HepG2 (cell line): ENCODE results near the gene COA1. TPM values are rescaled to one million over a fixed set of nuclear protein-coding genes. Genes with fewer than 3 reads are reported as not detected.
A peak's percentile ranks its signal among the peaks of the same experiment; 100 is the strongest.

Experiments
- ATAC-seq: fragments of 200-7000 bp; cut with Tn5 transposase; 3 replicates; pipeline ENCODE4 v1.9.1; 2020; ENCODE audit warnings: mild to moderate bottlenecking, moderate library complexity
- BruUV-seq: library from RNA; stranded (reverse); fragments of 400-500 nt; replicated peaks from 2 replicates; lab custom pipeline; 2021; lab: Mats Ljungman, UMichigan
- CTCF ChIA-PET: fragments of 300-600 bp; formaldehyde crosslinking; extraction: SDS; loops from one replicate; lab custom pipeline; 2021; ENCODE audit warnings: low total read pairs, inconsistent platforms, low intra/inter-chr PET ratio; lab: Yijun Ruan, JAX
- POLR2A ChIA-PET: fragments of 350-600 bp; sonication (Branson Sonifier 250); formaldehyde crosslinking; loops from one replicate; lab custom pipeline; 2020; ENCODE audit warnings: antibody characterized with exemption, inconsistent platforms; lab: Yijun Ruan, JAX
- DNase-seq: peaks from one replicate; pipeline ENCODE4 v3.0.0-alpha.2; 2015; ENCODE audit warnings: low spot score
- FAIRE-seq: peaks from 3 replicates; lab custom pipeline; 2011; peaks lifted over from hg19 to GRCh38; lab: Jason Lieb, UNC
- H2AFZ ChIP-seq: one replicate; pipeline ENCODE4 v1.6.1; 2011; ENCODE audit warnings: low read length, inconsistent platforms
- H3K27ac ChIP-seq: fragments of 300-600 bp; 3 replicates; pipeline ENCODE4 v1.8.0; 2011; ENCODE audit warnings: mixed run types, mild to moderate bottlenecking, mixed read lengths, low read length, inconsistent platforms; ENCODE audit not compliant: insufficient read depth; ENCODE audit errors: extremely low read length
- H3K27me3 ChIP-seq, 2 experiments: fragments of 200-600 bp in 1 of 2; 2 replicates in 1 of 2; 3 replicates in 1 of 2; pipeline versions ENCODE4 v1.6.0 to v1.8.0; 2011; ENCODE audit warnings: low read length in 2 of 2, mild to moderate bottlenecking in 2 of 2, moderate library complexity in 2 of 2, inconsistent platforms in 1 of 2; ENCODE audit not compliant: insufficient read depth in 2 of 2, control insufficient read depth in 1 of 2
- H3K36me3 ChIP-seq, 2 experiments: fragments of 200-600 bp in 1 of 2; replicated peaks in 1 of 2; 2 replicates in 1 of 2; 3 replicates in 1 of 2; pipeline versions ENCODE4 v1.5.1 to v1.8.0; 2011; ENCODE audit warnings: low read length in 2 of 2, inconsistent platforms in 1 of 2; ENCODE audit not compliant: insufficient read depth in 2 of 2, control insufficient read depth in 1 of 2
- H3K4me1 ChIP-seq: 2 replicates; pipeline ENCODE4 v1.5.1; 2012; ENCODE audit warnings: low read length, inconsistent platforms; ENCODE audit not compliant: insufficient read depth
- H3K4me2 ChIP-seq: 2 replicates; pipeline ENCODE4 v1.6.0; 2011; ENCODE audit warnings: low read depth, low read length, inconsistent platforms
- H3K4me3 ChIP-seq, 3 experiments: fragments of 200-600 bp in 1 of 3; sonication (generic), shearing (Covaris generic) in 1 of 3; replicated peaks in 1 of 3; 2 replicates each; pipeline ENCODE4 v1.5.1; 2011 to 2016; ENCODE audit warnings: low read length in 3 of 3, inconsistent platforms in 2 of 3, low read depth in 2 of 3, mild to moderate bottlenecking in 2 of 3, control low read depth in 1 of 3, mixed read lengths in 1 of 3; ENCODE audit not compliant: insufficient read depth in 1 of 3
- H3K79me2 ChIP-seq: one replicate; pipeline ENCODE4 v1.6.1; 2011; ENCODE audit warnings: low read length, inconsistent platforms; ENCODE audit not compliant: insufficient read depth
- H3K9ac ChIP-seq: 2 replicates; pipeline ENCODE4 v1.6.0; 2011; ENCODE audit warnings: mild to moderate bottlenecking, low read depth, low read length, inconsistent platforms; ENCODE audit not compliant: insufficient read depth
- H3K9me3 ChIP-seq: 2 replicates; pipeline ENCODE4 v1.5.1; 2012; ENCODE audit warnings: mild to moderate bottlenecking, low read length
- H4K20me1 ChIP-seq: 2 replicates; pipeline ENCODE4 v1.6.0; 2011; ENCODE audit warnings: inconsistent platforms, mild to moderate bottlenecking, low read length, moderate library complexity; ENCODE audit not compliant: insufficient read depth
- DMAP1 ChIP-seq: IDR thresholded peaks from 2 replicates; pipeline ENCODE4 v1.6.1; 2016
- HDAC2 ChIP-seq: sonication (generic); formaldehyde crosslinking; IDR thresholded peaks from 2 replicates; pipeline ENCODE4 v1.4.0; 2020; ENCODE audit warnings: missing genetic modification reagents
- IKZF4 ChIP-seq: sonication (generic); formaldehyde crosslinking; IDR thresholded peaks from 2 replicates; pipeline ENCODE4 v1.5.1; 2020; ENCODE audit warnings: borderline replicate concordance, mild to moderate bottlenecking, low read depth, missing genetic modification reagents; ENCODE audit errors: not compliant biosample characterization
- KMT2A ChIP-seq: sonication (generic); formaldehyde crosslinking; IDR thresholded peaks from 2 replicates; pipeline ENCODE4 v1.4.0; 2020; ENCODE audit warnings: missing genetic modification reagents
- PREB ChIP-seq: sonication (generic); formaldehyde crosslinking; IDR thresholded peaks from 2 replicates; pipeline ENCODE4 v1.4.0; 2020; ENCODE audit warnings: missing genetic modification reagents
- RBFOX2 ChIP-seq: fragments of 200-400 bp; formaldehyde crosslinking; IDR thresholded peaks from 2 replicates; pipeline ENCODE4 v1.6.1; 2017; ENCODE audit warnings: low read depth, mild to moderate bottlenecking, low read length
- SRY ChIP-seq: sonication (generic); formaldehyde crosslinking; IDR thresholded peaks from 2 replicates; pipeline ENCODE4 v1.8.0; 2022; ENCODE audit warnings: mild to moderate bottlenecking, missing genetic modification reagents
- TBL1XR1 ChIP-seq: fragments of 150-350 bp; IDR thresholded peaks from 2 replicates; pipeline ENCODE4 v1.6.1; 2014; ENCODE audit warnings: borderline replicate concordance, low read length; ENCODE audit not compliant: partially characterized antibody
- ZNF317 ChIP-seq: sonication (generic); formaldehyde crosslinking; IDR thresholded peaks from 2 replicates; pipeline ENCODE4 v1.5.0; 2020; ENCODE audit warnings: mild to moderate bottlenecking, missing genetic modification reagents
- ZNF550 ChIP-seq: sonication (generic); formaldehyde crosslinking; IDR thresholded peaks from 2 replicates; pipeline ENCODE4 v1.4.0; 2020; ENCODE audit warnings: mild to moderate bottlenecking, missing genetic modification reagents, borderline replicate concordance
- ZSCAN25 ChIP-seq: sonication (generic); formaldehyde crosslinking; IDR thresholded peaks from 2 replicates; pipeline ENCODE4 v1.8.0; 2022; ENCODE audit warnings: mild to moderate bottlenecking, missing genetic modification reagents
- WGBS: methylation state at CpG from one replicate; pipeline ENCODE4 v1.1.6; 2017; ENCODE audit warnings: low lambda C conversion rate; 5-methylcytosine and 5-hydroxymethylcytosine counted together
- in situ Hi-C: cut with HindIII; loops from 2 replicates; pipeline ENCODE4 v1.10.0; 2017; ENCODE audit warnings: low pct_unique_long_range_greater_than_20kb; ENCODE audit not compliant: extremely low pct_ligation_motif_present
- intact Hi-C: fragments of 100-400 bp; cut with micrococcal nuclease; formaldehyde crosslinking; loops from one replicate; pipeline ENCODE4 v1.10.0; 2022; ENCODE audit not compliant: unreplicated experiment
- polyA plus RNA-seq, 8 experiments: library from polyadenylated mRNA; depleted of rRNA in 3 of 8; stranded (reverse) in 7 of 8; unstranded in 1 of 8; fragments of >200 nt; fragmentation: Illumina TruSeq in 4 of 8; extraction: Trizol in 4 of 8; gene quantifications; 2 replicates each; pipeline versions ENCODE4 v1.2.1 to v1.2.3, GENCODE V29; 2011 to 2016; ENCODE audit warnings: low read depth in 4 of 8, missing spikeins in 1 of 8, mixed read lengths in 1 of 8; ENCODE audit not compliant: insufficient read depth in 1 of 8
- total RNA-seq, 5 experiments: library from RNA; depleted of rRNA; stranded (reverse); fragments of >200 nt; fragmentation: Illumina TruSeq; extraction: Trizol; gene quantifications; 2 replicates each; pipeline ENCODE4 v1.2.3, GENCODE V29; 2016; ENCODE audit warnings: low read depth in 1 of 5
- TF ChIP-seq, protein P1 (sequence below): sonication (generic); formaldehyde crosslinking; IDR thresholded peaks from 2 replicates; pipeline ENCODE4 v1.4.0; 2020; ENCODE audit warnings: mild to moderate bottlenecking, missing genetic modification reagents
- TF ChIP-seq, protein P2 (sequence below): sonication (generic); formaldehyde crosslinking; conservative IDR thresholded peaks from 2 replicates; pipeline ENCODE4 v1.8.0; 2022; ENCODE audit warnings: low read depth, missing genetic modification reagents
- TF ChIP-seq, protein P3 (sequence below): sonication (generic); formaldehyde crosslinking; IDR thresholded peaks from 2 replicates; pipeline ENCODE4 v1.4.0; 2020; ENCODE audit warnings: missing genetic modification reagents, mild to moderate bottlenecking, borderline replicate concordance
- TF ChIP-seq, protein P4 (sequence below): sonication (generic); formaldehyde crosslinking; IDR thresholded peaks from 2 replicates; pipeline ENCODE4 v1.4.0; 2020; ENCODE audit warnings: mild to moderate bottlenecking, missing genetic modification reagents

Gene COA1
- total and polyA plus RNA-seq, 2 of the 13 experiments (the other 11 are each of a cell fraction or from before 2014, with no cell fraction given), result 33.2 to 65.7 TPM

- TF ChIP-seq, protein P1, sequence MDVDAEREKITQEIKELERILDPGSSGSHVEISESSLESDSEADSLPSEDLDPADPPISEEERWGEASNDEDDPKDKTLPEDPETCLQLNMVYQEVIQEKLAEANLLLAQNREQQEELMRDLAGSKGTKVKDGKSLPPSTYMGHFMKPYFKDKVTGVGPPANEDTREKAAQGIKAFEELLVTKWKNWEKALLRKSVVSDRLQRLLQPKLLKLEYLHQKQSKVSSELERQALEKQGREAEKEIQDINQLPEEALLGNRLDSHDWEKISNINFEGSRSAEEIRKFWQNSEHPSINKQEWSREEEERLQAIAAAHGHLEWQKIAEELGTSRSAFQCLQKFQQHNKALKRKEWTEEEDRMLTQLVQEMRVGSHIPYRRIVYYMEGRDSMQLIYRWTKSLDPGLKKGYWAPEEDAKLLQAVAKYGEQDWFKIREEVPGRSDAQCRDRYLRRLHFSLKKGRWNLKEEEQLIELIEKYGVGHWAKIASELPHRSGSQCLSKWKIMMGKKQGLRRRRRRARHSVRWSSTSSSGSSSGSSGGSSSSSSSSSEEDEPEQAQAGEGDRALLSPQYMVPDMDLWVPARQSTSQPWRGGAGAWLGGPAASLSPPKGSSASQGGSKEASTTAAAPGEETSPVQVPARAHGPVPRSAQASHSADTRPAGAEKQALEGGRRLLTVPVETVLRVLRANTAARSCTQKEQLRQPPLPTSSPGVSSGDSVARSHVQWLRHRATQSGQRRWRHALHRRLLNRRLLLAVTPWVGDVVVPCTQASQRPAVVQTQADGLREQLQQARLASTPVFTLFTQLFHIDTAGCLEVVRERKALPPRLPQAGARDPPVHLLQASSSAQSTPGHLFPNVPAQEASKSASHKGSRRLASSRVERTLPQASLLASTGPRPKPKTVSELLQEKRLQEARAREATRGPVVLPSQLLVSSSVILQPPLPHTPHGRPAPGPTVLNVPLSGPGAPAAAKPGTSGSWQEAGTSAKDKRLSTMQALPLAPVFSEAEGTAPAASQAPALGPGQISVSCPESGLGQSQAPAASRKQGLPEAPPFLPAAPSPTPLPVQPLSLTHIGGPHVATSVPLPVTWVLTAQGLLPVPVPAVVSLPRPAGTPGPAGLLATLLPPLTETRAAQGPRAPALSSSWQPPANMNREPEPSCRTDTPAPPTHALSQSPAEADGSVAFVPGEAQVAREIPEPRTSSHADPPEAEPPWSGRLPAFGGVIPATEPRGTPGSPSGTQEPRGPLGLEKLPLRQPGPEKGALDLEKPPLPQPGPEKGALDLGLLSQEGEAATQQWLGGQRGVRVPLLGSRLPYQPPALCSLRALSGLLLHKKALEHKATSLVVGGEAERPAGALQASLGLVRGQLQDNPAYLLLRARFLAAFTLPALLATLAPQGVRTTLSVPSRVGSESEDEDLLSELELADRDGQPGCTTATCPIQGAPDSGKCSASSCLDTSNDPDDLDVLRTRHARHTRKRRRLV, result no peak
- TF ChIP-seq ZNF550, result no peak
- TF ChIP-seq, protein P2, sequence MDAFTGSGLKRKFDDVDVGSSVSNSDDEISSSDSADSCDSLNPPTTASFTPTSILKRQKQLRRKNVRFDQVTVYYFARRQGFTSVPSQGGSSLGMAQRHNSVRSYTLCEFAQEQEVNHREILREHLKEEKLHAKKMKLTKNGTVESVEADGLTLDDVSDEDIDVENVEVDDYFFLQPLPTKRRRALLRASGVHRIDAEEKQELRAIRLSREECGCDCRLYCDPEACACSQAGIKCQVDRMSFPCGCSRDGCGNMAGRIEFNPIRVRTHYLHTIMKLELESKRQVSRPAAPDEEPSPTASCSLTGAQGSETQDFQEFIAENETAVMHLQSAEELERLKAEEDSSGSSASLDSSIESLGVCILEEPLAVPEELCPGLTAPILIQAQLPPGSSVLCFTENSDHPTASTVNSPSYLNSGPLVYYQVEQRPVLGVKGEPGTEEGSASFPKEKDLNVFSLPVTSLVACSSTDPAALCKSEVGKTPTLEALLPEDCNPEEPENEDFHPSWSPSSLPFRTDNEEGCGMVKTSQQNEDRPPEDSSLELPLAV (CRISPR knock-in tag), result no peak
- TF ChIP-seq, protein P3, sequence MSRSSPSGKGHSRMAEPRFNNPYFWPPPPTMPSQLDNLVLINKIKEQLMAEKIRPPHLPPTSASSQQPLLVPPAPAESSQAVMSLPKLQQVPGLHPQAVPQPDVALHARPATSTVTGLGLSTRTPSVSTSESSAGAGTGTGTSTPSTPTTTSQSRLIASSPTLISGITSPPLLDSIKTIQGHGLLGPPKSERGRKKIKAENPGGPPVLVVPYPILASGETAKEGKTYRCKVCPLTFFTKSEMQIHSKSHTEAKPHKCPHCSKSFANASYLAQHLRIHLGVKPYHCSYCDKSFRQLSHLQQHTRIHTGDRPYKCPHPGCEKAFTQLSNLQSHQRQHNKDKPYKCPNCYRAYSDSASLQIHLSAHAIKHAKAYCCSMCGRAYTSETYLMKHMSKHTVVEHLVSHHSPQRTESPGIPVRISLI (CRISPR knock-in tag), result no peak
Measured at GRCh38 chr7:43666938-43667337, 62.4 kb downstream of the COA1 start (continued).

DNA sequence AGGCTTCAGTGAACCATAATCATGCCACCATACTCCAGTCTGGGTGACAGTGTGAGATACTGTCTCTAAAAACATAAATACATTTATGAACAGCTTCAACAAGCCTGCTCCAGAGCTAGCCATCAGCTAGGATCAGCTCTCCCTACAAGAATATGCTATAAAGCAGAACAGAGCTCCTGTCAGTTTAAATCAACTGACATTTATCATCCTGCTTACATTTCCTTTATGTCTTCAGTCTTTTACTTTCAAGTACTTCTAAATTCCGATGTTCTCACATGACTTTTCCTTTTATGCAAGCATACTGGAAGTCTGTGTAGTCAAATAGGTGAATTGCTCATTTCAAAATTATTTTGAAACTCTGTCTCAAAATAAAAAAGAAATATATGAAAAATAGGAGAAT, 64.6 kb downstream of the COA1 start:
- ChIA-PET POLR2A (no interaction called here), CTCF (no interaction called here)
- no peak for DNase-seq
- H2AFZ ChIP-seq, result no peak overlapping the region
- no peak overlapping the region for H3K9ac ChIP-seq
- no peak for FAIRE-seq
- no peaks in the 10 kb centered on the region for H3K9me3 ChIP-seq
- H3K27me3 ChIP-seq, result no peaks in the 10 kb centered on the region
- H3K4me1 ChIP-seq, result peaks cover 41% of the 10 kb centered on the region
- in situ Hi-C loops (no loop called here), intact Hi-C loops (loop anchor here (1.0 kb wide), 1 partner anchor 12 kb away; no protein-coding TSS in a partner anchor)
- H4K20me1 ChIP-seq, result no peaks in the 10 kb centered on the region
- ATAC-seq, result no peak
- no TSS peak for BruUV-seq
- WGBS, result 0% methylated on average over 1 of the region's 1 CpG
- H3K79me2 ChIP-seq, result peaks cover 83% of the 10 kb centered on the region
- no peak overlapping the region for H3K4me3 ChIP-seq
- H3K27ac ChIP-seq, result peak overlapping the region; percentile 11
- no peak for TF ChIP-seq HDAC2 (CRISPR knock-in tag)
- TF ChIP-seq, protein P4, sequence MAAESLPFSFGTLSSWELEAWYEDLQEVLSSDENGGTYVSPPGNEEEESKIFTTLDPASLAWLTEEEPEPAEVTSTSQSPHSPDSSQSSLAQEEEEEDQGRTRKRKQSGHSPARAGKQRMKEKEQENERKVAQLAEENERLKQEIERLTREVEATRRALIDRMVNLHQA (CRISPR knock-in tag), result no peak
- no peak for TF ChIP-seq TBL1XR1
- no peak for TF ChIP-seq KMT2A
- TF ChIP-seq DMAP1 (CRISPR knock-in tag), result no peak
- TF ChIP-seq PREB, result no peak
- TF ChIP-seq SRY (CRISPR knock-in tag), result no peak
- no peak for TF ChIP-seq IKZF4 (CRISPR knock-in tag)
- TF ChIP-seq RBFOX2, result no peak
- TF ChIP-seq ZSCAN25, result no peak
- TF ChIP-seq ZNF317, result no peak
- H3K36me3 ChIP-seq, result no peaks in the 10 kb centered on the region
- no peak overlapping the region for H3K4me2 ChIP-seq
